Endodermal cell (in vitro differentiated cells): ENCODE measurements around the gene FGFBP3. TPM values are rescaled to one million over a fixed set of nuclear protein-coding genes. Genes with fewer than 3 reads are reported as not detected.
A peak's percentile ranks its signal among the peaks of the same experiment; 100 is the strongest.

Experiments
- DNase-seq: peaks from one replicate; pipeline ENCODE4 v3.0.0-alpha.2; 2017
- H3K27ac ChIP-seq: 2 replicates; pipeline ENCODE4 v1.5.1; 2013; ENCODE audit warnings: mild to moderate bottlenecking, low read depth, low read length, moderate library complexity
- H3K27me3 ChIP-seq: 2 replicates; pipeline ENCODE4 v1.6.1; 2013; ENCODE audit warnings: mild to moderate bottlenecking, low read length, moderate library complexity; ENCODE audit not compliant: insufficient read depth, control insufficient read depth, poor library complexity, severe bottlenecking
- H3K36me3 ChIP-seq: 2 replicates; pipeline ENCODE4 v1.7.0; 2013; ENCODE audit warnings: mild to moderate bottlenecking, low read length, moderate library complexity; ENCODE audit not compliant: control insufficient read depth, insufficient read depth
- H3K4me1 ChIP-seq: one replicate; pipeline ENCODE4 v1.7.0; 2013; ENCODE audit warnings: low read length; ENCODE audit not compliant: control insufficient read depth, insufficient read depth
- H3K4me3 ChIP-seq: 2 replicates; pipeline ENCODE4 v1.5.1; 2013; ENCODE audit warnings: mild to moderate bottlenecking, low read length, moderate library complexity
- H3K9ac ChIP-seq: 2 replicates; pipeline ENCODE4 v1.6.1; 2013; ENCODE audit warnings: mild to moderate bottlenecking, low read length, moderate library complexity; ENCODE audit not compliant: poor library complexity, severe bottlenecking; ENCODE audit errors: extremely low read depth
- H3K9me3 ChIP-seq: 2 replicates; pipeline ENCODE4 v1.6.1; 2013; ENCODE audit warnings: mild to moderate bottlenecking, low read length, moderate library complexity; ENCODE audit not compliant: control insufficient read depth
- H3K27ac Mint-ChIP-seq: 2 replicates; pipeline ENCODE4 v1.8.0; 2020; ENCODE audit warnings: mixed read lengths
- H3K27me3 Mint-ChIP-seq: 2 replicates; pipeline ENCODE4 v1.8.0; 2021; ENCODE audit warnings: mild to moderate bottlenecking, mixed read lengths; ENCODE audit not compliant: insufficient read depth
- H3K36me3 Mint-ChIP-seq: 2 replicates; pipeline ENCODE4 v1.8.0; 2020; ENCODE audit warnings: low read depth, mixed read lengths
- H3K4me1 Mint-ChIP-seq: 2 replicates; pipeline ENCODE4 v1.8.0; 2020; ENCODE audit warnings: mixed read lengths
- H3K4me3 Mint-ChIP-seq: 2 replicates; pipeline ENCODE4 v1.8.0; 2020; ENCODE audit warnings: mild to moderate bottlenecking, moderate library complexity, mixed read lengths
- H3K9me3 Mint-ChIP-seq: 2 replicates; pipeline ENCODE4 v1.8.0; 2020; ENCODE audit warnings: mild to moderate bottlenecking, mixed read lengths
- WGBS, 2 experiments: methylation state at CpG; one replicate each; pipeline versions ENCODE4 v1.1.5 to v1.1.7; 2013; ENCODE audit warnings: missing lambda C conversion rate in 2 of 2, mixed read lengths in 1 of 2; ENCODE audit not compliant: insufficient coverage in 1 of 2, insufficient read length in 1 of 2; 5-methylcytosine and 5-hydroxymethylcytosine counted together
- total RNA-seq, 2 donors: library from RNA; stranded (reverse); fragmentation: NEBNext Ultra II Directional in 1 of 2; extraction: Animal tissue kit (Norgen Biotek cat#: 25700) in 1 of 2; gene quantifications; 2 replicates in 1 of 2; 3 replicates in 1 of 2; pipeline ENCODE4 v1.2.1, GENCODE V29; 2021
- TF ChIP-seq, protein P1 (sequence below): fragments of 200-600 bp; sonication (generic); conservative IDR thresholded peaks from 2 replicates; pipeline ENCODE4 v1.5.0; 2021; ENCODE audit warnings: antibody characterized with exemption, mild to moderate bottlenecking

The FGFBP3 gene
- total RNA-seq, 2 donors from 2014 or later, result 4.3 to 19.0 TPM

- DNase-seq, result no peak
- Histone ChIP-seq H3K9ac (no peak overlapping the region), H3K9me3 (no peaks in the 10 kb centered on the region), H3K4me1 (no peaks in the 10 kb centered on the region), H3K27me3 (no peaks in the 10 kb centered on the region), H3K36me3 (no peaks in the 10 kb centered on the region), H3K27ac (peak overlapping the region; percentile 55), H3K4me3 (no peak overlapping the region)
- Mint-ChIP-seq H3K36me3 (no peaks in the 10 kb centered on the region), H3K27me3 (no peaks in the 10 kb centered on the region), H3K4me3 (no peak overlapping the region), H3K27ac (no peak overlapping the region), H3K9me3 (peaks cover 2% of the 10 kb centered on the region), H3K4me1 (peaks cover 11% of the 10 kb centered on the region)
- WGBS, 2 experiments, result 96 to 100% methylated on average over 1 of the region's 1 CpG
- TF ChIP-seq, protein P1, sequence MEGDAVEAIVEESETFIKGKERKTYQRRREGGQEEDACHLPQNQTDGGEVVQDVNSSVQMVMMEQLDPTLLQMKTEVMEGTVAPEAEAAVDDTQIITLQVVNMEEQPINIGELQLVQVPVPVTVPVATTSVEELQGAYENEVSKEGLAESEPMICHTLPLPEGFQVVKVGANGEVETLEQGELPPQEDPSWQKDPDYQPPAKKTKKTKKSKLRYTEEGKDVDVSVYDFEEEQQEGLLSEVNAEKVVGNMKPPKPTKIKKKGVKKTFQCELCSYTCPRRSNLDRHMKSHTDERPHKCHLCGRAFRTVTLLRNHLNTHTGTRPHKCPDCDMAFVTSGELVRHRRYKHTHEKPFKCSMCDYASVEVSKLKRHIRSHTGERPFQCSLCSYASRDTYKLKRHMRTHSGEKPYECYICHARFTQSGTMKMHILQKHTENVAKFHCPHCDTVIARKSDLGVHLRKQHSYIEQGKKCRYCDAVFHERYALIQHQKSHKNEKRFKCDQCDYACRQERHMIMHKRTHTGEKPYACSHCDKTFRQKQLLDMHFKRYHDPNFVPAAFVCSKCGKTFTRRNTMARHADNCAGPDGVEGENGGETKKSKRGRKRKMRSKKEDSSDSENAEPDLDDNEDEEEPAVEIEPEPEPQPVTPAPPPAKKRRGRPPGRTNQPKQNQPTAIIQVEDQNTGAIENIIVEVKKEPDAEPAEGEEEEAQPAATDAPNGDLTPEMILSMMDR, result no peak
These were observed 17.9 kb downstream of the FGFBP3 start for GRCh38 chr10:91891125-91892001.

DNA sequence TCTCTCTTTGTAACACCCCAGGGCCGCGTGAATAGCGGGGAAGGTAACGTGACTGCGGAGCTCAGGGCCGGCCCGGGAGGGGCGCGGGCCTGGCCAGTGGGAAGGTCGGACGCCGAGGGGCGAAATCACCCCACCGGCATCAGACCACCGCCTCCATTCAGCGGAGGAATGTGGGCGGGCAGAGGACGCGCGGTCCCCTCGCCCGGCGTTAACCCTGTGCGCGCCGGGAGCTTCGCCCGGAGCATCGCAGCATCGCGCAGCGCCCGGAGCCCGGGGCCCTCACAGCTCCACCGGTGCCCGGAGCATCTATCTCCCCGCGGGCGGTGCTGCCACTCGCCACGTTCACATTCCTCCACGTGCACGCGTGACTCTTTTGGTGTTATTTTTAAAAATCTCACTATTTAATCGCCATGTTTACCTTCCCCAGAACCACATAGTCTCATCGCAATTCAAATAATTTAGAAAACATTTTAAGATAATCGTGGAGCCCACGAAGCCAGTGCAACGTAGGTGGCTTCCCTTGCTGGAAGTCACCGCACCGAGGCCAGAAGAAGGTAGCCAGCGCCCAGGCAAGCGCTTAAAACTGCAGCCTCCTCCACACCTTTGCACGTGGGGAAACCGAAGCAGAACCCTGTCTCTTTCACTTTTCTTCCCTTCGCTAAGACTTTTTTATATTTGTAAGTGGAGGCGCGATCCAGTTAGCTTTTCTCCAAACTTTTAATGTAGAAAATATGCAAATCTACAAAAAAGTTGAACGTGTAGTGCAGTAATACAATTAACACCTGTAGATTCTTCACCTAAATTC, 21.8 kb downstream of the FGFBP3 start:
- Mint-ChIP-seq H3K27me3 (no peaks in the 10 kb centered on the region), H3K27ac (peak overlapping the region; percentile 98), H3K4me1 (peaks cover 32% of the 10 kb centered on the region), H3K4me3 (peak overlapping the region; percentile 60), H3K9me3 (no peaks in the 10 kb centered on the region), H3K36me3 (no peaks in the 10 kb centered on the region)
- Histone ChIP-seq H3K9ac (peak overlapping the region; percentile 35), H3K27me3 (no peaks in the 10 kb centered on the region), H3K36me3 (no peaks in the 10 kb centered on the region), H3K27ac (peak overlapping the region; percentile 98), H3K9me3 (no peaks in the 10 kb centered on the region), H3K4me3 (peak overlapping the region; percentile 80), H3K4me1 (peaks cover 13% of the 10 kb centered on the region)
- TF ChIP-seq, protein P1, result no peak
- peak; percentile 98 for DNase-seq
- WGBS, 2 experiments, result 1 to 2% methylated on average over 31 to 59 of the region's 59 CpGs

DNA sequence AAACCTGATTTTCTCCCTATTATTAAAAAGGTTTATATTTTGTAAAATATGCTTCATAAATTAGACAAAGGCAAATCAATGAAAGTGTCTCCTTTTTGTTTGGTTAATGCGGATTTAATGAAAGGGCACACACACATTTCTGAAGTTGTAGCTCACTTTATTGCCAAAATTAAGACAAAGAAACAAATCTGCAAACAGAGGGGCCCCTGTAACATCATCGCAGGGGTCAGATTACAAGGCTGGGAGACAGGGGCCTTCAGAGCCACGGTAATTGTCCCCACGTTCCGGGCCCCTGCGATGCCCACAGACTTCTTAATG, 22.4 kb downstream of the FGFBP3 start:
- H3K27me3 Mint-ChIP-seq, result no peaks in the 10 kb centered on the region
- Histone ChIP-seq H3K27ac (peak overlapping the region; percentile 98), H3K4me1 (peaks cover 13% of the 10 kb centered on the region), H3K4me3 (peak overlapping the region; percentile 80), H3K9me3 (peaks cover under 1% of the 10 kb centered on the region), H3K27me3 (no peaks in the 10 kb centered on the region), H3K36me3 (no peaks in the 10 kb centered on the region), H3K9ac (peak overlapping the region; percentile 35)
- H3K9me3 Mint-ChIP-seq, result no peaks in the 10 kb centered on the region
- H3K4me3 Mint-ChIP-seq, result peak overlapping the region; percentile 60
- peak overlapping the region; percentile 98 for H3K27ac Mint-ChIP-seq
- DNase-seq, result no peak
- 0 to 8% methylated on average over 3 to 6 of the region's 6 CpGs for WGBS, 2 experiments
- TF ChIP-seq, protein P1, result no peak
- H3K4me1 Mint-ChIP-seq, result peaks cover 32% of the 10 kb centered on the region
- no peaks in the 10 kb centered on the region for H3K36me3 Mint-ChIP-seq
